Omental fat pad (tissue), 4 donors: ENCODE data around the gene NBR1. TPM values are rescaled to one million over a fixed set of nuclear protein-coding genes. Genes with fewer than 3 reads are reported as not detected.
"Not testable (repeated sequence)": the region's sequence is repeated elsewhere in the genome, so short reads cannot be mapped to it uniquely, and the experiment has no call there.

Experiments
- ATAC-seq: fragments of 150-250 bp; one replicate; pipeline ENCODE4 v1.9.1; 2016; ENCODE audit warnings: mild to moderate bottlenecking, moderate library complexity; ENCODE audit not compliant: low FRiP score
- DNase-seq: peaks from one replicate; pipeline ENCODE4 v3.0.0-alpha.2; 2019; ENCODE audit warnings: low spot score
- total RNA-seq, 4 donors: library from RNA; depleted of rRNA; stranded (reverse); fragments of >200 nt; gene quantifications; one replicate each; pipeline ENCODE4 v1.1.0, GENCODE V29; 2016
- TF ChIP-seq, protein P1 (sequence below), 3 donors: fragments of 450-650 bp; IDR thresholded peaks; one replicate each; pipeline ENCODE4 v1.5.1; 2016 to 2017; ENCODE audit warnings: antibody characterized with exemption in 3 of 3, mild to moderate bottlenecking in 3 of 3, moderate library complexity in 2 of 3

Gene NBR1, protein sequence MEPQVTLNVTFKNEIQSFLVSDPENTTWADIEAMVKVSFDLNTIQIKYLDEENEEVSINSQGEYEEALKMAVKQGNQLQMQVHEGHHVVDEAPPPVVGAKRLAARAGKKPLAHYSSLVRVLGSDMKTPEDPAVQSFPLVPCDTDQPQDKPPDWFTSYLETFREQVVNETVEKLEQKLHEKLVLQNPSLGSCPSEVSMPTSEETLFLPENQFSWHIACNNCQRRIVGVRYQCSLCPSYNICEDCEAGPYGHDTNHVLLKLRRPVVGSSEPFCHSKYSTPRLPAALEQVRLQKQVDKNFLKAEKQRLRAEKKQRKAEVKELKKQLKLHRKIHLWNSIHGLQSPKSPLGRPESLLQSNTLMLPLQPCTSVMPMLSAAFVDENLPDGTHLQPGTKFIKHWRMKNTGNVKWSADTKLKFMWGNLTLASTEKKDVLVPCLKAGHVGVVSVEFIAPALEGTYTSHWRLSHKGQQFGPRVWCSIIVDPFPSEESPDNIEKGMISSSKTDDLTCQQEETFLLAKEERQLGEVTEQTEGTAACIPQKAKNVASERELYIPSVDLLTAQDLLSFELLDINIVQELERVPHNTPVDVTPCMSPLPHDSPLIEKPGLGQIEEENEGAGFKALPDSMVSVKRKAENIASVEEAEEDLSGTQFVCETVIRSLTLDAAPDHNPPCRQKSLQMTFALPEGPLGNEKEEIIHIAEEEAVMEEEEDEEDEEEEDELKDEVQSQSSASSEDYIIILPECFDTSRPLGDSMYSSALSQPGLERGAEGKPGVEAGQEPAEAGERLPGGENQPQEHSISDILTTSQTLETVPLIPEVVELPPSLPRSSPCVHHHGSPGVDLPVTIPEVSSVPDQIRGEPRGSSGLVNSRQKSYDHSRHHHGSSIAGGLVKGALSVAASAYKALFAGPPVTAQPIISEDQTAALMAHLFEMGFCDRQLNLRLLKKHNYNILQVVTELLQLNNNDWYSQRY
- total RNA-seq, result 10 to 100 TPM; 41.8 to 97.3 (median 75.3) TPM

DNA sequence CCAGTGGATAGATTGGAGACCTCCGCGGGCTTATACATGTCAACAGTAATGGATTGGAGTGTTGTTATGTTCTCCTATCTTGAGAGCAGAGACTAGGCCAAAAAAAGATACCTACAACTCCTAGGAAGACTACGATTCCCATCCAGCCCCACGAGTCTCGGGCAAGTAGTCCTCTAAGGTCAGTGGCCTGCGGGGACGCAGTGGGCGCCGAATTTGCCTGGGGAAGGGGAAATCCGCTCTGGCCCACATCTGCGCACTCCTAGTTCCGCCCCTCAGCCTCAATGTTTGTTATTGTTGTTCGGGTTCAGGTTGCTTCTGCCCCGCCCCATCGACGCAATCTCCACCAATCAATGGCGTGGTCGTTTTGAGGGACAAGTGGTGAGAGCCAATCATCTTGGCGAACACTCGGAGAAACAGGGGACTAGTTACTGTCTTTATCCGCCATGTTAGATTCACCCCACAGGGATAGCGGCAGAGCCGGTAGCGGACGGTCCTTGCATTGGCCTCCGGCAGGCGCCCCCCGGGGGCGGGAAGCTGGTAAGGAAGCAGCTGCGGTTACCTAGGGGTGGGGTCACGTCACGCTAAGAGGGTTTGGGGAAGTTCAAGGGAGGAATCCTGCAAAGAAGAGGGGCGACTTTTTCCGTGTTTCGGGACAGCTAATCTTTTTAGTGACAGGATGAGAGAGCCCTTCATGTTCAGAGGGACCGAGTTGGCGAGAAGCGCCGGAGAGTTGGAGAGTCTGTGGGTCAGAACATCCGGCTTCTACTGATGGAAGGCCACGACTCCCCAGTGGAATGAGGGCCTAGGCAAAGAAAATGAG is at the start of gene NBR1:
NBR1 (plus strand) TSS at position 449 of the 820 bp plus-strand sequence. CDS start 4,586 bp downstream, outside the sequence.
- peak; percentile 93 for DNase-seq
- ATAC-seq, result peak; percentile 74
- TF ChIP-seq, protein P1, sequence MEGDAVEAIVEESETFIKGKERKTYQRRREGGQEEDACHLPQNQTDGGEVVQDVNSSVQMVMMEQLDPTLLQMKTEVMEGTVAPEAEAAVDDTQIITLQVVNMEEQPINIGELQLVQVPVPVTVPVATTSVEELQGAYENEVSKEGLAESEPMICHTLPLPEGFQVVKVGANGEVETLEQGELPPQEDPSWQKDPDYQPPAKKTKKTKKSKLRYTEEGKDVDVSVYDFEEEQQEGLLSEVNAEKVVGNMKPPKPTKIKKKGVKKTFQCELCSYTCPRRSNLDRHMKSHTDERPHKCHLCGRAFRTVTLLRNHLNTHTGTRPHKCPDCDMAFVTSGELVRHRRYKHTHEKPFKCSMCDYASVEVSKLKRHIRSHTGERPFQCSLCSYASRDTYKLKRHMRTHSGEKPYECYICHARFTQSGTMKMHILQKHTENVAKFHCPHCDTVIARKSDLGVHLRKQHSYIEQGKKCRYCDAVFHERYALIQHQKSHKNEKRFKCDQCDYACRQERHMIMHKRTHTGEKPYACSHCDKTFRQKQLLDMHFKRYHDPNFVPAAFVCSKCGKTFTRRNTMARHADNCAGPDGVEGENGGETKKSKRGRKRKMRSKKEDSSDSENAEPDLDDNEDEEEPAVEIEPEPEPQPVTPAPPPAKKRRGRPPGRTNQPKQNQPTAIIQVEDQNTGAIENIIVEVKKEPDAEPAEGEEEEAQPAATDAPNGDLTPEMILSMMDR (IDR thresholded peaks at IDR 0.05), result no peak

DNA sequence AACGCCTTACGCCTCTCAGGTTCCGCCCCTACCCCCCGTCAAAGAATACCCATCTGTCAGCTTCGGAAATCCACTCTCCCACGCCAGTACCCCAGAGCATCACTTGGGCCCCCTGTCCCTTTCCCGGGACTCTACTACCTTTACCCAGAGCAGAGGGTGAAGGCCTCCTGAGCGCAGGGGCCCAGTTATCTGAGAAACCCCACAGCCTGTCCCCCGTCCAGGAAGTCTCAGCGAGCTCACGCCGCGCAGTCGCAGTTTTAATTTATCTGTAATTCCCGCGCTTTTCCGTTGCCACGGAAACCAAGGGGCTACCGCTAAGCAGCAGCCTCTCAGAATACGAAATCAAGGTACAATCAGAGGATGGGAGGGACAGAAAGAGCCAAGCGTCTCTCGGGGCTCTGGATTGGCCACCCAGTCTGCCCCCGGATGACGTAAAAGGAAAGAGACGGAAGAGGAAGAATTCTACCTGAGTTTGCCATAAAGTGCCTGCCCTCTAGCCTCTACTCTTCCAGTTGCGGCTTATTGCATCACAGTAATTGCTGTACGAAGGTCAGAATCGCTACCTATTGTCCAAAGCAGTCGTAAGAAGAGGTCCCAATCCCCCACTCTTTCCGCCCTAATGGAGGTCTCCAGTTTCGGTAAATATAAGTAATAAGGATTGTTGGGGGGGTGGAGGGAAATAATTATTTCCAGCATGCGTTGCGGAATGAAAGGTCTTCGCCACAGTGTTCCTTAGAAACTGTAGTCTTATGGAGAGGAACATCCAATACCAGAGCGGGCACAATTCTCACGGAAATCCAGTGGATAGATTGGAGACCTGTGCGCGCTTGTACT is 45.7 kb upstream of the NBR1 start, which contains the start of gene BRCA1:
BRCA1 (minus strand) TSS at position 232 of the 834 bp plus-strand sequence. CDS start 1,268 bp downstream, outside the sequence.
- peak; percentile 96 for ATAC-seq
- DNase-seq, result peak; percentile 97
- TF ChIP-seq, protein P1 (IDR thresholded peaks at IDR 0.05), result no peak

DNA sequence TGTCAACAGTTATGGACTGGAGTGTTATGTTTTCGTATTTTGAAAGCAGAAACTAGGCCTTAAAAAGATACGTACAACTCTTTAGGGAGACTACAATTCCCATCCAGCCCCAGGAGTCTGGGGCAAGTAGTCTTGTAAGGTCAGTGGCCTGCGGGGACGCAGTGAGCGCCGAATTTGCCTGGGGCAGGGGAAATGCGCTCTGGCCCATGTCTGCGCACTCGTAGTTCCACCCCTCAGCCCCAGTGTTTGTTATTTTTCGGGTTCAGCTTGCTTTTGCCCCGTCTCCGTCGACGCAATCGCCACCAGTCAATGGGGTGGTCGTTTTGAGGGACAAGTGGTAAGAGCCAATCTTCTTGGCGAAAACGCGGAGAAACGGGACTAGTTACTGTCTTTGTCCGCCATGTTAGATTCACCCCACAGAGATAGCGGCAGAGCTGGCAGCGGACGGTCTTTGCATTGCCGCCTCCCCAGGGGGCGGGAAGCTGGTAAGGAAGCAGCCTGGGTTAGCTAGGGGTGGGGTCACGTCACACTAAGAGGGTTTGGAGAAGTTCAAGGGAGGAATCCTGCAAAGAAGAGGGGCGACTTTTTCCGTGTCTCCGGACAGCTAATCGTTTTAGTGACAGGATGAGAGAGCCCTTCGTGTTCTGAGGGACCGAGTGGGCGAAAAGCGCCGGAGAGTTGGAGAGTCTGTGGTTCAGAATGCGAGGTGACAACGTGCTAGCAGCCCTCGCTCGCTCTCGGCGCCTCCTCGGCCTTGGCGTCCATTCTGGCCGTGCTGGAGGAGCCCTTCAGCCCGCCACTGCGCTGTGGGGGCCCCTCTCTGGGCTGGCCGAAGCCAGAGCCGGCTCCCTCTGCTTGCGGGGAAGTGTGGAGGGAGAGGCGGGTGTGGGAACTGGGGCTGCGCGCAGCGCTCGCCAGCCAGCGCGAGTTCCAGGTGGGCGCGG is 44.8 kb upstream of the NBR1 start:
- no peak for DNase-seq
- TF ChIP-seq, protein P1 (IDR thresholded peaks at IDR 0.05), result no peak
- no peak for ATAC-seq

DNA sequence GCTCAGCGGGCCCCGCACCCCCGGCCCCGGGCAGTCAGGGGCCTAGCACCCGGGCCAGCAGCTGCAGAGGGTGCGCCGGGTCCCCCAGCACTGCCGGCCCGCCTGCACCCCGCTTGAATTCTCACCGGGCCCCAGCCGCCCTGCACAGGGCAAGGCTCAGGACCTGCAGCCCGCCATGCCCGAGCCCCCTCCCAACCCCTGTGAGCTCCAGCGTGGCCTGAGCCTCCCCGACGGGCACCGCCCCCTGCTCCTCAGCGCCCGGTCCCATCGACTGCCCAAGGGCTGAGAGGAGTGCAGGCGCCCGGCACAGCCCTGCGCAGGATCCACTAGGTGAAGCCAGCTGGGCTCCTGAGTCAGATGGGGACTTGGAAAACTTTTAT is 44.1 kb upstream of the NBR1 start:
- ATAC-seq, result no peak
- DNase-seq, result no peak
- TF ChIP-seq, protein P1 (IDR thresholded peaks at IDR 0.05), result no peak

DNA sequence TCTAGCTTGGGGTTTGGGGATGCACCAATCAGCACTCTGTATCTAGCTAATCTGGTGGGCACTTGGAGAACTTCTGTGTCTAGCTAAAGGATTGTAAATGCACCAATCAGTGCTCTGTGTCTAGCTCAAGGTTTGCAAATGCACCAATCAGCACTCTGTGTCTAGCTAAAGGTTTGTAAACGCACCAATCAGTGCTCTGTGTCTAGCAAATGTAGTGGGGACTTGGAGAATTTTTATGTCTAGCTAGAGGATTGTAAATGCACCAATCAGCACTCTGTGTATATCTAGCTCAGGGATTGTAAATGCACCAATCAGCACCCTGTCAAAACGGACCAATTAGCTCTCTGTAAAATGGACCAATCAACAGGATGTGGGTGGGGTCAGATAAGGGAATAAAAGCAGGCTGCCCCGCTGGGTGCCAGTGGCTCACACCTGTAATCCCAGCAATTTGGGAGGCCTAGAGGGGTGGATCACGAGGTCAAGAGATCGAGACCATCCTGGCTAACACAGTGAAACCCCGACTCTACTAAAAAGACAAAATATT is 43.6 kb upstream of the NBR1 start:
- not testable (repeated sequence) for DNase-seq, ATAC-seq

DNA sequence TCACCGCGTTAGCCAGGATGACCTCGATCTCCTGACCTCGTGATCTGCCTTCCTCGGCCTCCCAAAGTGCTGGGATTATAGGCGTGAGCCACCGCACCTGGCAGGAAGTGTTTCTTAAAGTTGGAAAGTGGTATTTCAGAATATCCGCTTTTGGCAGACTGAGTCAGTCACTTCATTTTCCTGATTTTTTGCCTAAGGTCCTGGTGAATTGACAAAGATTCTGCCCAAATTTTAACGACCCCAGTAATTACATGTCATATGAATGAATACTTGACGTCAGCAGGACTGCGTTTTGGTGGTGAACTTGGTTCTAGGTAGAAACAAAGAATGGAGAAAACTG is 41.4 kb upstream of the NBR1 start:
- no peak for DNase-seq
- TF ChIP-seq, protein P1 (IDR thresholded peaks at IDR 0.05), result no peak
- ATAC-seq, result no peak
